ENCODE data around the gene ZNF782. TPM values are rescaled to one million over a fixed set of nuclear protein-coding genes. Genes with fewer than 3 reads are reported as not detected.
"Not testable (repeated sequence)": the region's sequence is repeated elsewhere in the genome, so short reads cannot be mapped to it uniquely, and the experiment has no call there.

Gene ZNF782
- 2.1 and 4.4 TPM in 2 replicates for total RNA-seq (2014; rRNA removed; shearing (Covaris generic))

GRCh38 chr9:96853781-96854650, at the start of gene ZNF782:
ZNF782 (minus strand) TSS chr9:96854514; CDS start chr9:96851961, 2,553 bp downstream.
- DNase-seq (ENCODE audit: low read depth) = peak; percentile 92

DNA sequence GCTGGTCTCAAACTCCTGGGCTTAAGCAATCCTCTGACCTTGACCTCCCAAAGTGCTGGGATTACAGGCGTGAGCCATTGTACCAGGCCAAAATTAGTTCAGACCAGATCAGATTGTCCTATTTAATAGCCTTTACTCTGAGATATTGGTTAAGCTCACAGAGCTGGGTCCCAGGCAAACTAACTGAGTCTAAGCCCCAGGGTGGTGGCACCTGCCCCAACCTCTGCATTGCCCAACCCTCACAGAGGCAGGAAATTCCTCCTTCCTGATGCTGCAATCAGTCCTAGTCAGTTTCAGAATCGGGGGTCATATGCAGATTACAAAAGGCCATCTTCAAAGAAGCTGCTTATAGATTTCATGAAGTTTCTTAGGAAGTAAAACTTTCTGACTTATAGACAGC, 45.7 kb upstream of the ZNF782 start:
- DNase-seq (ENCODE audit: low read depth) = not testable (repeated sequence)

DNA sequence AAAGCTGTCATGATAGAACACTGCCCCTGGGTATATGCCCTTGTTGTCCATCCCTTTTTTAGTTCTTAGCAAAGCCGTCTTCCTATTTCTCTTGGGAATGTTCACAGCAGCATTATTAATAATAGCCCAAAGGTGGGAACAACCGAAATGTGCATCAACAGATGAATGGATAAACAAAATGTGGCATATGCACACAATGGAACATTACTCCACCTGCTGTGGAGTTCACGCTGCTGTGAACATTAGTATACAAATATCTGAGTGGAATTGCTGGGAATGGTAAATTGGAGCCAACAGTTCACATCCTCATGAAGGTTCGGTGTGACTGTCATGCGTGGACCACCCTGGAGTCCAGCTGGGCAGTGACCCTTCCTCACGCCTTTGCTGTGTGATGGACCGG, 37.8 kb upstream of the ZNF782 start:
- DNase-seq (ENCODE audit: low read depth) = no peak

DNA sequence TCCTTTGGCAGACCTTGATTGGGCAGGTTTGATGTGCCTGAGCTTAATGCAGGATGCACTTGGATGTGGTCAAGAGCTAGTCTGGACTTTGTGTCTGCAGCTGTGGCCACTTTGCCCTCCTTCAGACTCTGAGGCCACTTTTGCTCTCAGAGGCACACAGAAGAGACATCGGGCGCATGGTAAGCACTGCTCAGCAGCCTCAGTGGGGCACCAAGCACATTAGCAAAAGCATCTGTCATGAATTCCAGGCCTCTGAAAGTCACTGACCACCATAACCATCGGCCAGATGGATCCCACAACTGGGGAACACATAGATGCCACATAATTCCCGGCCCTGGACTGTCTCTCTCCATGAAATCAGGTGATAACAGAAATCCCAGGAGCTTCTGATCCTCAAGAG, 34.3 kb upstream of the ZNF782 start:
- no peak for DNase-seq (ENCODE audit: low read depth)

- no peak for DNase-seq (ENCODE audit: low read depth)
Observed at GRCh38 chr9:96885424-96885823, 31.1 kb upstream of the ZNF782 start.

GRCh38 chr9:96884443-96884842, 30.1 kb upstream of the ZNF782 start:
- peak; percentile 74 for DNase-seq (ENCODE audit: low read depth)

- DNase-seq (ENCODE audit: low read depth) = no peak
Observed at GRCh38 chr9:96883922-96884321, 29.6 kb upstream of the ZNF782 start.

GRCh38 chr9:96877269-96877668, 23.0 kb upstream of the ZNF782 start:
- no peak for DNase-seq (ENCODE audit: low read depth)

- DNase-seq (ENCODE audit: low read depth) = peak; percentile 61
Observed at GRCh38 chr9:96875461-96876142, 21.3 kb upstream of the ZNF782 start.

- DNase-seq (ENCODE audit: low read depth) = peak; percentile 46
Observed at GRCh38 chr9:96874947-96875460, 20.7 kb upstream of the ZNF782 start.

- DNase-seq (ENCODE audit: low read depth) = no peak
Observed at GRCh38 chr9:96874201-96874785, 20.0 kb upstream of the ZNF782 start.

GRCh38 chr9:96871176-96871575, 16.9 kb upstream of the ZNF782 start:
- no peak for DNase-seq (ENCODE audit: low read depth)

DNA sequence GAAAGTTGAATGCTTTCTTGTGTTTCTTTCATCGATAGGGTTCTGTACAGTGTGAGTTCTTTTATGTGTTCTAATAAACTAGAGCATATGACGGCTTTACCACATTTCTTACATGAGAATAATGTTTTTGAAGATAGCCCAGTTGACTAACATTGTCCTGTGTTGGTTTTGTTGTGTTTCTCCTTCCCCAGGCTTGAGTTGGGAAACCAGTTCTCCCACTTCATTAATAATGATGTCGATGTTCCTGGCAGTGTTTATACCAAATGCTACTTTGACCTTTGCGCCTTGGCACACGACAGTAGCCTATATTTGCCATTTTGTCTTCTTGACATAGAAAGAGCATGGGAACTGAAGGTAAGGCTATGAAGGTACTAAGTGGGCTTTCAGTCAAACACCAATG, 14.4 kb upstream of the ZNF782 start:
- DNase-seq (ENCODE audit: low read depth) = no peak

DNA sequence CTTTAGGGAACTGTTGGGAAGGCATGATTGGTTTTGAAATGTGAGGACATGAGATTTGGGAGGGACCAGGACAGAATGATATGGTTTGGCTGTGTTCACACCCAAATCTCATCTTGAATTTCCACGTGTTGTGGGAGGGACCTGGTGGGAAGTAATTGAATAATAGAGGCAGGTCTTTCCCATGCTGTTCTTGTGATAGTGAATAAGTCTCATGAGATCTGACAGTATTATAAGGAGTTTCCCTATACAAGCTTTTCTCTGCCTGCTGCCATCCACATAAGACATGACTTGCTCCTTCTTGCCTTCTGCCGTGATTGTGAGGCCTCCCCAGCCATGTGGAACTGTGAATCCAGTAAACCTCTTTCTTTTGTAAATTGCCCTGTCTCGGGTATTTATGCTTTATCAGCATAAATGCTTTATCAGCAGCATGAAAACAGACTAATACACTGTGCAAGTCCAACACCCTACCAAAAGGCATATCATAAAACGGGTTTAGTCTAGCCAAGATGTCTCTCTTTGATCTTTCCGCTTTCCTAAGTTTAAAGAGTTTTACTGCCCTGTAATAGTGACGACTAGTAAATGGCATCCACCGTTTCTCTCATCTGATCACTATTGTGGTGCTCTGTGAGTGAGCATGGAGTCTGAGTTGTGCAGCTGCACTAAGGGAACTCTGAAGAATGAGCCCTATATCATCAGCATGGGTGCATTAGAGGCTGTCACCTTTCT, 12.9 kb upstream of the ZNF782 start:
- DNase-seq (ENCODE audit: low read depth) = no peak

DNA sequence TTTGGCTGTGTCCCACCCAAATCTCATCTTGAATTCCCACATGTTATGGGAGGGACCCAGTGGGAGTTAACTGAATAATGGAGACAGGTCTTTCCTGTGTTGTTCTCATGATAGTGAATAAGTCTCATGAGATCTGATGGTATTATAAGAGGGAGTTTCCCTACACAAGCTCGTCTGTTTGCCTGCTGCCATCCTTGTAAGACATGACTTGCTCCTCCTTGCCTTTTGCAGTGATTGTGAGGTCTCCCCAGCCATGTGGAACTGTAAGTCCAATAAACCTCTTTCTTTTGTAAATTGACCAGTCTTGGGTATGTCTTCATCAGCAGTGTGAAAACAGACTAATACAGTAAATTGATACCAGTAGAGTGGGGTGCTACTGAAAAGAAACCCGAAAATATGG, 10.9 kb upstream of the ZNF782 start:
- not testable (repeated sequence) for DNase-seq (ENCODE audit: low read depth)

- peak; percentile 92 for DNase-seq (ENCODE audit: low read depth)
Observed at GRCh38 chr9:96859461-96860198, 5.3 kb upstream of the ZNF782 start.

GRCh38 chr9:96858670-96859069, 4.4 kb upstream of the ZNF782 start:
- DNase-seq (ENCODE audit: low read depth) = peak; percentile 9

DNA sequence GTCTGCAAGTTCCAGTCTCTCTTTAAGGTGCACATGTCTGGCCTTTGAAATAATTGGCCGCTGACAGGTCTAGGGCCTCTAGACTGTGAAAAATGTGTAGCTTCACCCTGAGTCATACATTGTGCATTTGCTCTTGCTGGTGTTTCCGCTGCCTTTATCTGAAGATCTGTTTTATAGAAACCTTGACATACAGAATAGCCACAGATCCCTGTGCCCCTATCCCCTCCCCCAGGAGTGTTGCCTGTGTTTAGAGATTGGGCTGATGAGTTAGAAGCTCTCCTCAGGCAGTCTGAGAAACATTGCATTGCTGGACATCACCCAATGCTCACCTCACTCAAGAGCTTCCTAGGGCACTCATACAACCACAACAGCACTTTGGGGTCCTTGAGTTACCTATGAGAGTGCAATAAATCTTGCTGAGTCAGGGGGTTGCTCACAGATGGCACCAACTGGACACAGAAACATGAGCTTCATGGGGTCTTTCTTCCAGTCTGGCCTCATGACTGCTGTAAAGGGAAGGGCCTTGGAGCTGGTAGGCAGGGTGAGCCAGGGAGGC, 3.8 kb upstream of the ZNF782 start:
- peak; percentile 78 for DNase-seq (ENCODE audit: low read depth)

DNA sequence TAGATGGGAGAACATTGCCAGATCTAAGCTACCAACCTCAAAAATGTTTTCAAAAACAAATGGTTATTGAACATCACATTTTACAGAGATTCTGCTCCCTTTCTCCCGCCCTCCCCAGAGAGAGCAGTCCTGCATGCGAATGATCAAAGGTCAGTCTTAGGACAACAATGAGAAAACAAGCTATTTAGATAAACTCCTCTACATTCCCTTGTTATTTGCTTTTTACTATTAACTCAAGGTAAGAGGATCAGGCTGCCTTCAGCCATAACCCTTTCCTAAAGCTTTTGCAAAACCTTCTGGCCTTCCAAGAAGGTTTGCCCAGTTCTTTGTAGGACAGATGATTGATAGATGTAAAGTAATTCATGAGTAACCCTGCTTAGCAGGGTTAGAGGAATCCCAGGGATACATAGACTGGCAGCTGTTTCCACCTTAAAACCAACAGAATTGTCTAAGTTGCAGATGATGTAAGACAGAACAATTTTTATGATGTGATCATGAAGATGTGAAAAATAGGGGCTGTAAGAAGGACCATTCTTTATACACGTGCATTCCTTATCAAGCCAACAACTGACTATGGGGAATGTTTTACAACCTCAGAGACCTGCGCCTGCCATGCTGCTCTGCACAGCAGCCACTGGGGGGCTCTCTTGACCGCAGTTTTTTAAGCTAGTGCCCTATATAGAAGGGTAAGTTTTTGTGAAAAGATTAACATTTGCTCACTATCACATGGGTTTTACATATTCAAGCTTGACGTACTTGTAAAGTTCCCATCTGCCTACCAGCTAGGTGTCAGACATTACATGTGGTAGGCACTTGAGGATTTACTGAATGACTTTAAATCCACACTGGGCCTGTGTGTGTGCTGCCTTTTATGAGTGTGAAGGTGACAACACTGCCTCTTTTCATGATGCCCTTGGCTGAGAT, 2.3 kb upstream of the ZNF782 start:
- peak; percentile 60 for DNase-seq (ENCODE audit: low read depth)

All from RPMI7951 (cell line).